DND-41 (cell line): ENCODE results near the gene PTPRU.
A peak's percentile ranks its signal among the peaks of the same experiment; 100 is the strongest.

ENCODE experiments used
- ATAC-seq: fragments of 200-7000 bp; cut with Tn5 transposase; 3 replicates; pipeline ENCODE4 v1.9.1; 2021; ENCODE audit warnings: low read depth; ENCODE audit not compliant: insufficient read depth
- DNase-seq: peaks from one replicate; pipeline ENCODE4 v3.0.0-alpha.2; 2020
- H2AFZ ChIP-seq: 2 replicates; pipeline ENCODE4 v1.6.0; 2012; ENCODE audit warnings: low read depth, low read length
- H3K27ac ChIP-seq: 2 replicates; pipeline ENCODE4 v1.5.1; 2012; ENCODE audit warnings: low read length, inconsistent platforms
- H3K27me3 ChIP-seq: fragments of 200-600 bp; sonication (generic); 2 replicates; pipeline ENCODE4 v1.6.0; 2012; ENCODE audit warnings: low read length, mild to moderate bottlenecking, inconsistent platforms; ENCODE audit not compliant: insufficient read depth, poor library complexity
- H3K36me3 ChIP-seq: 2 replicates; pipeline ENCODE4 v1.5.1; 2012; ENCODE audit warnings: low read length, inconsistent platforms; ENCODE audit not compliant: insufficient read depth
- H3K4me1 ChIP-seq: 2 replicates; pipeline ENCODE4 v1.5.1; 2012; ENCODE audit warnings: mild to moderate bottlenecking, low read length; ENCODE audit not compliant: insufficient read depth
- H3K4me2 ChIP-seq: 2 replicates; pipeline ENCODE4 v1.6.0; 2012; ENCODE audit warnings: mild to moderate bottlenecking, moderate library complexity, low read length, inconsistent platforms; ENCODE audit not compliant: insufficient read depth
- H3K4me3 ChIP-seq, 2 experiments: fragments of 200-600 bp in 1 of 2; shearing (Covaris generic) in 1 of 2; 2 replicates each; pipeline ENCODE4 v1.5.1; 2012 to 2016; ENCODE audit warnings: inconsistent platforms in 2 of 2, low read length in 2 of 2, mild to moderate bottlenecking in 2 of 2, low read depth in 1 of 2, moderate library complexity in 1 of 2
- H3K79me2 ChIP-seq: 2 replicates; pipeline ENCODE4 v1.6.0; 2012; ENCODE audit warnings: low read length, inconsistent platforms; ENCODE audit not compliant: insufficient read depth
- H3K9ac ChIP-seq: 2 replicates; pipeline ENCODE4 v1.6.0; 2012; ENCODE audit warnings: low read depth, mild to moderate bottlenecking, inconsistent platforms, low read length, moderate library complexity
- H3K9me3 ChIP-seq: 2 replicates; pipeline ENCODE4 v1.5.1; 2012; ENCODE audit warnings: low read length, moderate library complexity, mild to moderate bottlenecking, inconsistent platforms; ENCODE audit not compliant: insufficient read depth, severe bottlenecking
- H4K20me1 ChIP-seq: 2 replicates; pipeline ENCODE4 v1.6.0; 2012; ENCODE audit warnings: low read length; ENCODE audit not compliant: insufficient read depth
- CTCF ChIP-seq: IDR thresholded peaks from 2 replicates; pipeline ENCODE4 v1.5.1; 2012; ENCODE audit warnings: borderline replicate concordance, low read length, moderate library complexity, mild to moderate bottlenecking; ENCODE audit not compliant: poor library complexity, severe bottlenecking; ENCODE audit errors: extremely low read depth
- EZH2 ChIP-seq: IDR thresholded peaks from 3 replicates; pipeline ENCODE4 v1.6.1; 2012; ENCODE audit warnings: borderline replicate concordance, low read depth, mild to moderate bottlenecking, moderate library complexity, low read length, inconsistent platforms; ENCODE audit not compliant: severe bottlenecking

The PTPRU gene

GRCh38 chr1:29202053-29202452 is 34.3 kb upstream of the PTPRU start:
- Histone ChIP-seq H3K4me1 (no peaks in the 10 kb centered on the region), H3K4me3 (no peak overlapping the region), H3K36me3 (peaks cover 59% of the 10 kb centered on the region), H3K27ac (no peak overlapping the region), H3K4me2 (no peak overlapping the region), H3K9ac (no peak overlapping the region), H3K27me3 (no peaks in the 10 kb centered on the region), H3K9me3 (no peaks in the 10 kb centered on the region), H4K20me1 (peaks cover 3% of the 10 kb centered on the region; the same call in 1 of the 2 replicates), H2AFZ (no peak overlapping the region), H3K79me2 (no peaks in the 10 kb centered on the region)
- TF ChIP-seq EZH2 (no peak), CTCF (no peak)
- no peak for DNase-seq
- ATAC-seq: no peak

GRCh38 chr1:29202584-29203340 is 33.6 kb upstream of the PTPRU start:
- H2AFZ ChIP-seq: no peak overlapping the region

GRCh38 chr1:29208442-29208841 is 27.9 kb upstream of the PTPRU start:
- Histone ChIP-seq H3K27ac (no peak overlapping the region), H3K9ac (no peak overlapping the region)

More at GRCh38 chr1:29202584-29203340, 33.6 kb upstream of the PTPRU start:
- no peak overlapping the region for H3K27ac ChIP-seq
- no peaks in the 10 kb centered on the region for H3K79me2 ChIP-seq
- no peak overlapping the region for H3K9ac ChIP-seq
- H3K4me1 ChIP-seq: no peaks in the 10 kb centered on the region
- no peaks in the 10 kb centered on the region for H3K9me3 ChIP-seq
- peaks cover 3% of the 10 kb centered on the region; the same call in 1 of the 2 replicates for H4K20me1 ChIP-seq
- no peaks in the 10 kb centered on the region for H3K27me3 ChIP-seq
- DNase-seq (peak; percentile 82), ATAC-seq (peak; percentile 95)
- H3K4me2 ChIP-seq: no peak overlapping the region
- no peak overlapping the region for H3K4me3 ChIP-seq
- TF ChIP-seq EZH2 (no peak), CTCF (peak; percentile 100)
- peaks cover 59% of the 10 kb centered on the region for H3K36me3 ChIP-seq

More at GRCh38 chr1:29208442-29208841, 27.9 kb upstream of the PTPRU start:
- no peak for DNase-seq
- Histone ChIP-seq H3K27me3 (no peaks in the 10 kb centered on the region), H3K4me3 (no peak overlapping the region), H3K4me2 (no peak overlapping the region), H2AFZ (no peak overlapping the region), H3K4me1 (no peaks in the 10 kb centered on the region), H4K20me1 (no peaks in the 10 kb centered on the region), H3K79me2 (no peaks in the 10 kb centered on the region), H3K9me3 (no peaks in the 10 kb centered on the region), H3K36me3 (peaks cover 53% of the 10 kb centered on the region)
- TF ChIP-seq EZH2: no peak
- no peak for TF ChIP-seq CTCF
- no peak for ATAC-seq
